ENCODE results near the gene TASOR2.
A peak's percentile ranks its signal among the peaks of the same experiment; 100 is the strongest.

Gene TASOR2

GRCh38 chr10:5666008-5666840 lies 18.4 kb upstream of the TASOR2 start, which contains the start of gene ASB13:
TSS of gene ASB13 (minus strand) at chr10:5666595. CDS start at chr10:5666551, 44 bp downstream.
- H3K27me3 ChIP-seq (replicated peaks; ENCODE audit: insufficient read depth, low read length) = no peaks in the 10 kb centered on the region; the same call in 1 of the 2 replicates
- peak within 1 kb of the TSS; percentile 71 for H3K4me3 ChIP-seq (ENCODE audit: low read length)
- no peaks in the 10 kb centered on the region for H3K9me3 ChIP-seq (replicated peaks; ENCODE audit: insufficient read depth, low read length)
- peak within 1 kb of the TSS; percentile 90 for H2AFZ ChIP-seq (ENCODE audit: low read length)
- H3F3A ChIP-seq (ENCODE audit: insufficient read depth, low read length) = no peaks in the 10 kb centered on the region
- no peaks in the 10 kb centered on the region for H4K20me1 ChIP-seq (ENCODE audit: insufficient read depth, low read length)
- DNase-seq = peak; percentile 52
- no peak for TF ChIP-seq EZH2phosphoT487 (IDR thresholded peaks at IDR 0.05; ENCODE audit: low read length)
- TF ChIP-seq, protein P1, sequence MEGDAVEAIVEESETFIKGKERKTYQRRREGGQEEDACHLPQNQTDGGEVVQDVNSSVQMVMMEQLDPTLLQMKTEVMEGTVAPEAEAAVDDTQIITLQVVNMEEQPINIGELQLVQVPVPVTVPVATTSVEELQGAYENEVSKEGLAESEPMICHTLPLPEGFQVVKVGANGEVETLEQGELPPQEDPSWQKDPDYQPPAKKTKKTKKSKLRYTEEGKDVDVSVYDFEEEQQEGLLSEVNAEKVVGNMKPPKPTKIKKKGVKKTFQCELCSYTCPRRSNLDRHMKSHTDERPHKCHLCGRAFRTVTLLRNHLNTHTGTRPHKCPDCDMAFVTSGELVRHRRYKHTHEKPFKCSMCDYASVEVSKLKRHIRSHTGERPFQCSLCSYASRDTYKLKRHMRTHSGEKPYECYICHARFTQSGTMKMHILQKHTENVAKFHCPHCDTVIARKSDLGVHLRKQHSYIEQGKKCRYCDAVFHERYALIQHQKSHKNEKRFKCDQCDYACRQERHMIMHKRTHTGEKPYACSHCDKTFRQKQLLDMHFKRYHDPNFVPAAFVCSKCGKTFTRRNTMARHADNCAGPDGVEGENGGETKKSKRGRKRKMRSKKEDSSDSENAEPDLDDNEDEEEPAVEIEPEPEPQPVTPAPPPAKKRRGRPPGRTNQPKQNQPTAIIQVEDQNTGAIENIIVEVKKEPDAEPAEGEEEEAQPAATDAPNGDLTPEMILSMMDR (IDR thresholded peaks at IDR 0.05; ENCODE audit: low read length) = peak; percentile 11; the same call in 1 of the 2 replicates
- H3K36me3 ChIP-seq (replicated peaks; ENCODE audit: insufficient read depth, low read length) = no peaks in the 10 kb centered on the region
- peaks cover 5% of the 10 kb centered on the region; the same call in 1 of the 2 replicates for H3K4me1 ChIP-seq (ENCODE audit: low read length)
- no peaks in the 10 kb centered on the region for H3K9me2 ChIP-seq (replicated peaks; ENCODE audit: insufficient read depth, low read length)
- peak within 1 kb of the TSS; percentile 96 for H3K4me2 ChIP-seq (ENCODE audit: low read depth, low read length)
- no peak within 1 kb of the TSS for H3K27ac ChIP-seq (ENCODE audit: low read length)
- peak within 1 kb of the TSS; percentile 53; the same call in 1 of the 2 replicates for H3K9ac ChIP-seq (ENCODE audit: low read length)
- H3K79me2 ChIP-seq (ENCODE audit: low read length) = no peaks in the 10 kb centered on the region

DNA sequence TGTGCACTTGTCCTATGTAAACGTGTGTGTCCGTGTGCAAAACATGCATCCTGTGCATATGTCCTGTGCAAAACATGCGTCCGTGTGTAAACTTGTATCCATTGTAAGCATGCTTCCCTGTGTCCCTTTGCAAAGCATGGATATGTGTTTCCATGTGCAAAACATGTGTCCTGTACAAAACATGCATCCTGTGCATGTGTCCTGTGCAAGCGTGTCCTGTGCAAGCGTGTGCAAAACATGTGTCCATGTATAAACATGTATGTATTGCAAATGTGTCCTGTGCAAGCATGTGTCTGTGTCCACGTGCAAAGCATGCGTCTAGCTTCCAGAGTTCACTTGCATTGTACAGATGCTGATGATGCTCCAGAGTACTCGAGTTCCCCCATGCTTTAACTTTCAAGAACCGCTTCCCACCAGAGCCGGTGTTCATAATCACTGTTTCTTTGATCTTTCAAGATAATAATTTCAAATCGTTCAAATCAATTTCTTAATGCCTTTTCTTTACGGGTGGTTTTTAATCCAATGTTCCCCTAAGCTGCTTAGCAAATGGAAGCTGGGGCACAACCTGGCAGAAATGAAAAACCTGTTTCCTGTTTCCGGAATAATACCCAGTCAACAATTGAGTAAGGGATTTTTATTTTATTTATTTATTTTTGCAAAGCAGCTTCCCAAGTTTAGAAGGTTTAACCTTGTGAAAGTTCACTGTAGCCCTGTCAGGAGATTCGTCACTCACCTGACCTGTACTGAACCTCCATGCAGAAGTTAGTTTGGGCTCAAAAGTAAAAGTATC lies 17.6 kb upstream of the TASOR2 start:
- peak overlapping the region; percentile 68 for H3K4me3 ChIP-seq (ENCODE audit: low read length)
- H3F3A ChIP-seq (ENCODE audit: insufficient read depth, low read length) = no peaks in the 10 kb centered on the region
- H3K9me2 ChIP-seq (replicated peaks; ENCODE audit: insufficient read depth, low read length) = no peaks in the 10 kb centered on the region
- no peaks in the 10 kb centered on the region for H3K9me3 ChIP-seq (replicated peaks; ENCODE audit: insufficient read depth, low read length)
- H3K27me3 ChIP-seq (replicated peaks; ENCODE audit: insufficient read depth, low read length) = no peaks in the 10 kb centered on the region; the same call in 1 of the 2 replicates
- no peaks in the 10 kb centered on the region for H3K36me3 ChIP-seq (replicated peaks; ENCODE audit: insufficient read depth, low read length)
- no peak overlapping the region for H3K9ac ChIP-seq (ENCODE audit: low read length)
- TF ChIP-seq EZH2 (optimal IDR thresholded peaks at IDR 0.05; ENCODE audit: low read depth, low read length) (no peak), EZH2phosphoT487 (IDR thresholded peaks at IDR 0.05; ENCODE audit: low read length) (no peak)
- TF ChIP-seq, protein P1 (IDR thresholded peaks at IDR 0.05; ENCODE audit: low read length) = no peak
- no peak for DNase-seq
- H3K4me2 ChIP-seq (ENCODE audit: low read depth, low read length) = peak overlapping the region; percentile 96
- no peaks in the 10 kb centered on the region for H3K79me2 ChIP-seq (ENCODE audit: low read length)
- H4K20me1 ChIP-seq (ENCODE audit: insufficient read depth, low read length) = no peaks in the 10 kb centered on the region
- peaks cover 5% of the 10 kb centered on the region; the same call in 1 of the 2 replicates for H3K4me1 ChIP-seq (ENCODE audit: low read length)
- H2AFZ ChIP-seq (ENCODE audit: low read length) = peak overlapping the region; percentile 89
- no peak overlapping the region for H3K27ac ChIP-seq (ENCODE audit: low read length)

GRCh38 chr10:5668429-5668828 lies 16.2 kb upstream of the TASOR2 start:
- no peaks in the 10 kb centered on the region for H3K79me2 ChIP-seq (ENCODE audit: low read length)
- H3K4me3 ChIP-seq (ENCODE audit: low read length) = no peak overlapping the region
- no peak overlapping the region for H3K27ac ChIP-seq (ENCODE audit: low read length)
- no peak overlapping the region for H2AFZ ChIP-seq (ENCODE audit: low read length)
- no peaks in the 10 kb centered on the region for H3K9me3 ChIP-seq (replicated peaks; ENCODE audit: insufficient read depth, low read length)
- peaks cover 5% of the 10 kb centered on the region; the same call in 1 of the 2 replicates for H3K4me1 ChIP-seq (ENCODE audit: low read length)
- no peaks in the 10 kb centered on the region for H3K9me2 ChIP-seq (replicated peaks; ENCODE audit: insufficient read depth, low read length)
- H3K9ac ChIP-seq (ENCODE audit: low read length) = no peak overlapping the region
- H3F3A ChIP-seq (ENCODE audit: insufficient read depth, low read length) = no peaks in the 10 kb centered on the region
- TF ChIP-seq EZH2phosphoT487 (IDR thresholded peaks at IDR 0.05; ENCODE audit: low read length) (no peak), EZH2 (optimal IDR thresholded peaks at IDR 0.05; ENCODE audit: low read depth, low read length) (no peak)
- TF ChIP-seq, protein P1 (IDR thresholded peaks at IDR 0.05; ENCODE audit: low read length) = no peak
- H3K4me2 ChIP-seq (ENCODE audit: low read depth, low read length) = no peak overlapping the region
- DNase-seq = no peak
- H3K27me3 ChIP-seq (replicated peaks; ENCODE audit: insufficient read depth, low read length) = no peaks in the 10 kb centered on the region; the same call in 1 of the 2 replicates
- H4K20me1 ChIP-seq (ENCODE audit: insufficient read depth, low read length) = no peaks in the 10 kb centered on the region
- no peaks in the 10 kb centered on the region for H3K36me3 ChIP-seq (replicated peaks; ENCODE audit: insufficient read depth, low read length)

Data from MM.1S (cell line).